NCI-H2081 treated with DMSO at 0.1 percent for 48 hours (cell line): ENCODE results near the gene PTPN2.
A peak's percentile ranks its signal among the peaks of the same experiment; 100 is the strongest.
"Not testable (repeated sequence)": the region's sequence is repeated elsewhere in the genome, so short reads cannot be mapped to it uniquely, and the experiment has no call there.

Source experiments
- DNase-seq: peaks from one replicate; lab custom pipeline; 2025; lab: John Stamatoyannopoulos, UW

PTPN2 gene

GRCh38 chr18:12883684-12884405 lies at the start of gene PTPN2:
Gene PTPN2 (minus strand): TSS chr18:12884237. CDS start chr18:12884141, 96 bp downstream.
- peak; percentile 55 for DNase-seq

GRCh38 chr18:12933327-12933726 lies 49.3 kb upstream of the PTPN2 start:
- no peak for DNase-seq

- DNase-seq: no peak
Observed at GRCh38 chr18:12930908-12931307, 46.9 kb upstream of the PTPN2 start.

DNA sequence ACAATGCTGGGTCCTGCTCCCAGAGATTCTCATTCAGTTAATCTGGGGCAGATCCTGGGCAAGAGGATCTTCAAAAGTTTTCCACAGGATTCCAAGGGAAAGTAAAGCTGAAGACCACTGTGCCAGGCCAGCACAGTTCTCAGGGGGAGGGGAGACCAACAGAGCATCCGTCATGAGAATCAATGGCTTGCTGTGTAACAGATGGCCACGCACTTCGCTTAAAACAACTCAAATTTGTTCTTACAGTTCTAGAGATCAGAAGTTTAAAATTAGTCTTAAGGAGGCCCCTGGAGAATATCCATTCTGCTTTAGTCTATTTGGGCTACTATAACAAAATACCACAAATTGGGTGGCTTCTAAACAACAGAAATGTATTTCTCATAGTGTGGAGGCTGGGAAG lies 46.3 kb upstream of the PTPN2 start:
- no peak for DNase-seq

DNA sequence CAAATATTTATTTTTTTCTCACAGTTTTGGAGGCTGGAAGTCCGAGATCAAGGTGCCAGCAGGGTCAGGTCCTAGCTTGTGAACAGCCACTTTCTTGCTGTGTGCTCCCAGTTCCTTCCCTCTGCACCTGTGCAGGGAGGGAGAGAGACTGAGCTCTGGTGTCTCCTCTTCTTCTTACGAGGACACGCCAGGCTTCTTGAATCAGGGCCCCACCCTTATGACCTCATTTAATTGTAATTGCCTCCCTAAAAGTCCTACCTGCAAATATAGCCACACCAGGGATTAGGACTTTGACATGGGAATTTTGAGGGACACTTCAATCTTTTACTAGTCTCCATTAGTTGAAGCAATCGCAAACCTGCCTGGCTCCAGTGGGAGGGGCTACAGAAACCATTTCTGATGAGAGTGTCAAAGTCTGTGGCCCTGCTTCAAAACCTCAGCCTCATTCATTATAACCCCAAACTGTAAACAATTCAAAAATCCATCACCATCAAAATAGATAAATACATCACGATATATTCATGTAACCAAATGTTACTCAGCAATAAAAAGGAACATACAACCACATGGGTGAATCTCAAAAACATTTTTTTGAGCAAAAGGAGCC lies 45.5 kb upstream of the PTPN2 start:
- no peak for DNase-seq

- no peak for DNase-seq
Observed at GRCh38 chr18:12928641-12929040, 44.6 kb upstream of the PTPN2 start.

- no peak for DNase-seq
Observed at GRCh38 chr18:12928206-12928605, 44.2 kb upstream of the PTPN2 start.

- DNase-seq: no peak
Observed at GRCh38 chr18:12924616-12925015, 40.6 kb upstream of the PTPN2 start.

DNA sequence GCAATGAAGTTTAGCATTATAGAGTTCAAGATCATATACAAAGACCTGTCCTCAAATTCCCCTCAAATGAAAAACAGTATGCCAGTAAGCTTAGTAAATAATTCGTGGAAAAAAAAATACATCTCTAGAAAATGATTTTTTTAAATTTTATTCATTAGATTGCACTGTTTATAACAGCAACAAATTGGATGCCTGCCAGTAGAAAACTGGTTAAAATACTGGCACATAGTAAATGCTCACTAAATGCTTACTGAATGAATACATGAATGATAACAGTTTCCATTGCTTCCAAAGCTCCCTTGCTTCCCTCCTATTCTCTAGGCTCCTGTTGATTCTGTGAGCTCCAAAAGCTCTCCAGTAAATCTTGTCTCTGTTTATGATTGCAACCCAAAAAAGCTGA lies 38.2 kb upstream of the PTPN2 start:
- no peak for DNase-seq

DNA sequence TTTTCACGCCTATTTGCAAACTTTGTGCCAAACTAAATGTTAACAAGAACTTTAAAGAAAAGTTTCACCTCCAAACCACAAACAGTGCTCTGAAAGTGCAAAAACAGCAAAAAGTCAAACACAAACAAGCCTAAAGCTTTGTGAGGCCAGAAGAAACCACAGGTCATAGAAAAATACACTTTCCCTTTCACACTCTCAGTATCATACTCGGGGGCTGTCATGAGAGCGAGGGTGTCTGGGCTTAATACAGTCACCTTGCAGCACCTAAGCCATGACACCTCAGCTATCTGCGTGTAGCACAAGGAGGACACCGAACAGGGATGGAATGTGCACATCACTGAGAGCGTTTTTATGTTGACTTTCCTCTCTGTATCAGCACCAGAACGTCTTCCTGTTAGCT lies 37.1 kb upstream of the PTPN2 start:
- no peak for DNase-seq

DNA sequence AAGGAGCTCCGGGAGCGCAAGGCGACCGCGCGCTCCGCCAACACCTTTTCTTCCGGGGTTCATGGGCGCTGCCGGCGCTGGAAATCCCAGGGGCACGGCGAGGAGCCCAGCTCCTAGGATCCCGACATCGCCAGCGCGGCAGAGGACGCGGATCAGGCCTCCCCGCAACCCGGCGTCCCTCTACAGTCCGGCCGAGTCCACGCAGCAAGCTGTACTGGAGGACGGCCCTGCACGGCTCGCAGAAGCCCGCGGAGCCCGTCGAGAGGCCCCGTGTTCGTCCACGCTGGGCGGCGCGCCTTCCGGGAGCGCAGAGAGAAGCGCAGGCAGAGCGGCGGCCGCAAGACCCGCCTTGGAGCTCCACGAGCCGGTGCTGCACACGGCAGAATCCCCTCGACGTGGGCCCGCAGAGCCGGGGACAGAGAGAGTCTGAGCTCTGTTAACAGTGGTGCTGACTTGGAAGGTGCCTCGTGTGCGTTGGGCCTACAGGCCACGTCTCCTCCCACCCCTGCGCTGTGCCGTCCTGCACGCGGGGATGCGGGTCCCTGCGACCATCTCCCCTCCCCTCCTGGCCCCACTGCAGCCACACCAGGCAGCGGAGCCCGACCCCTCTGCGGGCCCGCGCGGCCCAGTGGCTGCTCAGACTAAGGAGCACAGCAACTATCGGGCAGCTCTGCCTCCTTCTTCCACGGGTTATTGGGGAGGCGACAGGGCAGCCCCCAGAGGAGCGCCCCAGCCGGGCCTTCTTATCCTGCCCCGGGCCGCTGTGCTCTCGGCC lies 28.1 kb upstream of the PTPN2 start:
- no peak for DNase-seq

GRCh38 chr18:12911025-12911928 lies 27.2 kb upstream of the PTPN2 start:
- DNase-seq: no peak

DNA sequence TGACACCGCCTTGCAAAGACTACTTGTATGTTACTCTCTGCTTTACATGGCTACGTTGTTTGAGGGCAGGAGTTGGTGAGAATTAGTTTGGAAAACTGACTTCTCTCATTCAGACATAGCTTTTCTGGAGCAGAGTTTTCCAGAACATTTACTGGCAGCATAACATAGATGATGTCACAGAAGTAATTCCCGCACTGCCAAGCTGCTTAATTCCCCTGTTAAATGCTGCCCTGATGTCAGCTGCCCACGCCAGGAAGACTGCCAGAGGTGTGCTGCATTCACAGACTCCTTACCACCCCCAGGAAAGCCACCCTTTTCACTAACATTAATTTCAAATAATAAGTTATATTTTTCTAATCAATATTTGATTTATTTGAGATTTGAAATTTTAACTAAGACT lies 24.7 kb upstream of the PTPN2 start:
- no peak for DNase-seq

- no peak for DNase-seq
Observed at GRCh38 chr18:12907258-12907925, 23.4 kb upstream of the PTPN2 start.

- DNase-seq: no peak
Observed at GRCh38 chr18:12906773-12907172, 22.7 kb upstream of the PTPN2 start.

DNA sequence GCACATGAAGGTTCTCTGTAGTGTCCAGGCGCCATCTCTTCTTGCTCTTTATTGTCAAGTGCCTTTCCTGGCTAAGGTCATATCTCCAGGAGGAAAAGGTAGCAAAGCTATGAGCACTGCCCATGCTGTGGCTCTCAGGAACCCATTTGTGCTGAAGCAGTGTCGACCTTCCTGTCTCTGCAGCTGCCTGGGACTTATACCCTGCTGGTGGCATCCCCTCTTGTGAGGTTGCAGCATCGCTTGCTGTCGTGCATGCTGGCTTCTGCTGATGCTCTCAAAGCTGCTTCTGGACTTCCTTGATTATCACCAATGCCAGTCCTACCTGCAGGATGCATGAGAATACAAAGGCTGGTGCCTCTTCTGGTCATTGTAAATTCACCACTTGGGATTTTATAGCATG lies 22.1 kb upstream of the PTPN2 start:
- no peak for DNase-seq

DNA sequence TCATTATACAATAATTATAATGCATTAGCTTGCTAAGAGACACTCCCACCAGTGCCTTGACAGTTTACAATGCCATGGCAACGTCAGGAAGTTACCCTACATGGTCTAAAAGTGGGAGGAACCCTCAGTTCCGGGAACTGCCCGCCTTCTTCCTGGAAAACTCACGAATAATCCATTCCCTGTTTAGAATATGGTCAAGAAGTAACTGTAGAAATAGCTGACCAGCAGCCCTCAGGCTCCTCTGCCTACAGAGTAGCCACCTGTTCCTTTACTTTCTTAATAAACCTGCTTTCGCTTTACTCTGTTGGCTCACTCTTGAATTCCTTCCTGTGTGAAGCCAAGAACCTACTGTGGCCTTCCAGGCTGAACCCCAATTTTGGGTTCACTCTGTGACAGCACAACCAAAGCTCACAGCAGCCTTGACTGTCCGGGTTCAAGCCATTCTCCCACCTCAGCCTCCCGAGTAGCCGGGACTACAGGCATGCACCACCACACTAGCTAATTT lies 20.0 kb upstream of the PTPN2 start:
- no peak for DNase-seq

GRCh38 chr18:12901208-12901607 lies 17.2 kb upstream of the PTPN2 start:
- not testable (repeated sequence) for DNase-seq

GRCh38 chr18:12896784-12897333 lies 12.8 kb upstream of the PTPN2 start:
- DNase-seq: not testable (repeated sequence)

- no peak for DNase-seq
Observed at GRCh38 chr18:12895626-12896025, 11.6 kb upstream of the PTPN2 start.

GRCh38 chr18:12895014-12895413 lies 11.0 kb upstream of the PTPN2 start:
- DNase-seq: no peak
